OCI-LY1 (cell line): ENCODE measurements around the gene GPAM.
"Not testable (repeated sequence)": the region's sequence is repeated elsewhere in the genome, so short reads cannot be mapped to it uniquely, and the experiment has no call there.

ENCODE experiments used
- H2AFZ ChIP-seq: fragments of 200-600 bp; sonication (generic), shearing (Covaris generic); 2 replicates; pipeline ENCODE4 v1.6.0; 2014; ENCODE audit warnings: antibody characterized with exemption, mild to moderate bottlenecking, low read length
- H3F3A ChIP-seq: fragments of 200-600 bp; sonication (generic), shearing (Covaris generic); 2 replicates; pipeline ENCODE4 v1.6.0; 2014; ENCODE audit warnings: mild to moderate bottlenecking, antibody characterized with exemption, low read length, moderate library complexity; ENCODE audit not compliant: insufficient read depth
- H3K27ac ChIP-seq: fragments of 200-600 bp; sonication (generic); 2 replicates; pipeline ENCODE4 v1.5.1; 2014; ENCODE audit warnings: low read length, mixed run types, mild to moderate bottlenecking, low read depth; ENCODE audit not compliant: poor library complexity, severe bottlenecking
- H3K27me3 ChIP-seq: fragments of 200-600 bp; sonication (generic); 2 replicates; pipeline ENCODE4 v1.6.0; 2014; ENCODE audit warnings: antibody characterized with exemption, mild to moderate bottlenecking, low read length, moderate library complexity; ENCODE audit not compliant: insufficient read depth
- H3K36me3 ChIP-seq: fragments of 200-600 bp; sonication (generic); 2 replicates; pipeline ENCODE4 v1.6.1; 2014; ENCODE audit warnings: mild to moderate bottlenecking, antibody characterized with exemption, low read length, moderate library complexity, mixed read lengths; ENCODE audit not compliant: insufficient read depth
- H3K4me1 ChIP-seq: fragments of 200-600 bp; sonication (generic); 2 replicates; pipeline ENCODE4 v1.5.1; 2014; ENCODE audit warnings: mild to moderate bottlenecking, low read length, moderate library complexity; ENCODE audit not compliant: insufficient read depth, severe bottlenecking
- H3K4me2 ChIP-seq: fragments of 200-600 bp; sonication (generic), shearing (Covaris generic); 2 replicates; pipeline ENCODE4 v1.6.1; 2014; ENCODE audit warnings: low read length
- H3K4me3 ChIP-seq: fragments of 200-600 bp; sonication (generic); 2 replicates; pipeline ENCODE4 v1.5.1; 2014; ENCODE audit warnings: low read length, low read depth, mild to moderate bottlenecking, mixed read lengths; ENCODE audit not compliant: poor library complexity, severe bottlenecking
- H3K79me2 ChIP-seq: fragments of 200-600 bp; shearing (Covaris generic); 2 replicates; pipeline ENCODE4 v1.6.1; 2016; ENCODE audit warnings: mixed run types, low read length, mixed read lengths; ENCODE audit not compliant: insufficient read depth
- H3K9ac ChIP-seq: fragments of 200-600 bp; sonication (generic), shearing (Covaris generic); 2 replicates; pipeline ENCODE4 v1.6.1; 2014; ENCODE audit warnings: mild to moderate bottlenecking, low read length, mixed read lengths
- H3K9me2 ChIP-seq: fragments of 200-600 bp; sonication (generic), shearing (Covaris generic); 2 replicates; pipeline ENCODE4 v1.6.1; 2014; ENCODE audit warnings: low read depth, mild to moderate bottlenecking, low read length, mixed read lengths
- H3K9me3 ChIP-seq: fragments of 200-600 bp; shearing (Covaris generic); 2 replicates; pipeline ENCODE4 v1.6.1; 2014; ENCODE audit warnings: low read length, mixed read lengths
- H4K20me1 ChIP-seq: fragments of 200-600 bp; sonication (generic), shearing (Covaris generic); 2 replicates; pipeline ENCODE4 v1.6.0; 2016; ENCODE audit warnings: mild to moderate bottlenecking, low read length; ENCODE audit not compliant: insufficient read depth
- CTCF ChIP-seq: fragments of 200-600 bp; sonication (generic), shearing (Covaris generic); IDR thresholded peaks from 2 replicates; pipeline ENCODE4 v1.5.1; 2017; ENCODE audit warnings: mild to moderate bottlenecking, antibody characterized with exemption, low read length, moderate library complexity, mixed read lengths
- EZH2 ChIP-seq: fragments of 200-600 bp; sonication (generic), shearing (Covaris generic); IDR thresholded peaks from 2 replicates; pipeline ENCODE4 v1.8.0; 2017; ENCODE audit warnings: borderline replicate concordance, mixed run types, mild to moderate bottlenecking, antibody characterized with exemption, low read length, moderate library complexity, mixed read lengths

GPAM gene

GRCh38 chr10:112115781-112116385 lies 67.7 kb downstream of the GPAM start:
- H3K79me2 ChIP-seq = no peaks in the 10 kb centered on the region
- no peaks in the 10 kb centered on the region for H4K20me1 ChIP-seq
- H3K9me3 ChIP-seq = no peaks in the 10 kb centered on the region
- H2AFZ ChIP-seq = no peak overlapping the region
- H3F3A ChIP-seq = no peaks in the 10 kb centered on the region
- no peaks in the 10 kb centered on the region for H3K9me2 ChIP-seq
- no peak overlapping the region for H3K27ac ChIP-seq
- H3K4me3 ChIP-seq = no peak overlapping the region
- no peaks in the 10 kb centered on the region for H3K27me3 ChIP-seq
- H3K36me3 ChIP-seq = no peaks in the 10 kb centered on the region
- H3K9ac ChIP-seq = no peak overlapping the region
- TF ChIP-seq EZH2 = no peak
- peak; percentile 80 for TF ChIP-seq CTCF
- H3K4me1 ChIP-seq = no peaks in the 10 kb centered on the region
- H3K4me2 ChIP-seq = no peak overlapping the region

- not testable (repeated sequence) for H3K4me2 ChIP-seq, H2AFZ ChIP-seq, H3K4me1 ChIP-seq, H3K9me2 ChIP-seq, H3F3A ChIP-seq, H3K36me3 ChIP-seq, H3K79me2 ChIP-seq, H3K27ac ChIP-seq, H3K9ac ChIP-seq, H3K4me3 ChIP-seq, H3K9me3 ChIP-seq, H4K20me1 ChIP-seq, H3K27me3 ChIP-seq
Measured at GRCh38 chr10:112109779-112110178, 73.8 kb downstream of the GPAM start.
